Testis (tissue), 3 donors: ENCODE data around the gene LRRTM4. TPM values are rescaled to one million over a fixed set of nuclear protein-coding genes. Genes with fewer than 3 reads are reported as not detected.

Source experiments
- DNase-seq: peaks from one replicate; pipeline ENCODE4 v3.0.0-alpha.2; 2019
- H3K27ac ChIP-seq, 2 donors: fragments of 200-600 bp; sonication (generic); one replicate each; pipeline ENCODE4 v1.5.1; 2019
- H3K27me3 ChIP-seq: fragments of 200-600 bp; sonication (generic); one replicate; pipeline ENCODE4 v1.5.1; 2019
- H3K36me3 ChIP-seq: fragments of 200-600 bp; sonication (generic); one replicate; pipeline ENCODE4 v1.5.1; 2017; ENCODE audit warnings: low read depth; ENCODE audit errors: missing control alignments
- H3K4me1 ChIP-seq: fragments of 200-600 bp; sonication (generic); one replicate; pipeline ENCODE4 v1.5.1; 2019
- H3K4me3 ChIP-seq, 2 donors: fragments of 200-600 bp; sonication (generic); one replicate each; pipeline ENCODE4 v1.5.1; 2017 to 2019
- H3K9me3 ChIP-seq: fragments of 200-600 bp; sonication (generic); one replicate; pipeline ENCODE4 v1.5.1; 2017
- CTCF ChIP-seq, 3 experiments: fragments of 450-650 bp in 2 of 3; fragments of 200-600 bp in 1 of 3; sonication (generic) in 1 of 3; IDR thresholded peaks; one replicate each; pipeline ENCODE4 v1.5.1; 2016 to 2019; ENCODE audit warnings: antibody characterized with exemption in 3 of 3, mild to moderate bottlenecking in 2 of 3, moderate library complexity in 1 of 3
- POLR2A ChIP-seq: fragments of 450-650 bp; IDR thresholded peaks from one replicate; pipeline ENCODE4 v1.6.1; 2017; ENCODE audit warnings: antibody characterized with exemption, mild to moderate bottlenecking, moderate library complexity
- WGBS, 2 donors: methylation state at CpG; one replicate each; pipeline ENCODE4 v1.1.5; 2018; 5-methylcytosine and 5-hydroxymethylcytosine counted together
- intact Hi-C: fragments of 100-400 bp; cut with DNase I; formaldehyde crosslinking; loops from one replicate; pipeline ENCODE4 v1.15.1; 2023; ENCODE audit warnings: low total_unique reads
- polyA plus RNA-seq: library from polyadenylated mRNA; stranded (reverse); fragments of 350-450 nt; fragmentation: Illumina TruSeq; extraction: RNeasy Lipid Tissue Mini Kit (QIAGEN cat#74804); gene quantifications from one replicate; pipeline ENCODE4 v1.2.3, GENCODE V29; 2014; ENCODE audit warnings: low read depth, low replicate concordance; ENCODE audit not compliant: insufficient read depth
- total RNA-seq, 2 donors: library from RNA; depleted of rRNA; stranded (reverse); fragments of >200 nt; gene quantifications; one replicate each; pipeline ENCODE4 v1.2.3, GENCODE V29; 2016

The LRRTM4 gene
- total and polyA plus RNA-seq, 3 donors from 2014 or later, result 0.08 to 0.19 (median 0.13) TPM

GRCh38 chr2:77296791-77297190 lies 225.4 kb downstream of the LRRTM4 start:
- Histone ChIP-seq H3K4me1 (no peaks in the 10 kb centered on the region), H3K36me3 (no peaks in the 10 kb centered on the region), H3K4me3 (no peak overlapping the region), H3K27me3 (no peaks in the 10 kb centered on the region), H3K9me3 (no peaks in the 10 kb centered on the region), H3K27ac (no peak overlapping the region)
- no peak for TF ChIP-seq CTCF (IDR thresholded peaks at IDR 0.05)
- no peak for TF ChIP-seq POLR2A
- WGBS, 2 donors, result 83 to 85% methylated on average over 5 of the region's 5 CpGs
- DNase-seq, result no peak
- intact Hi-C loops, result no loop called here

GRCh38 chr2:77294474-77294873 lies 227.7 kb downstream of the LRRTM4 start:
- 74 to 77% methylated on average over 2 of the region's 2 CpGs for WGBS, 2 donors
- Histone ChIP-seq H3K4me1 (no peaks in the 10 kb centered on the region), H3K27ac (no peak overlapping the region), H3K9me3 (no peaks in the 10 kb centered on the region), H3K27me3 (no peaks in the 10 kb centered on the region), H3K4me3 (no peak overlapping the region), H3K36me3 (no peaks in the 10 kb centered on the region)
- DNase-seq, result no peak
- intact Hi-C loops, result no loop called here
- TF ChIP-seq CTCF (IDR thresholded peaks at IDR 0.05), result no peak
- TF ChIP-seq POLR2A, result no peak

- Histone ChIP-seq H3K27me3 (no peaks in the 10 kb centered on the region), H3K9me3 (no peaks in the 10 kb centered on the region), H3K4me1 (no peaks in the 10 kb centered on the region), H3K4me3 (no peak overlapping the region), H3K27ac (no peak overlapping the region), H3K36me3 (no peaks in the 10 kb centered on the region)
- 67 to 81% methylated on average over 1 of the region's 1 CpG for WGBS, 2 donors
- no peak for TF ChIP-seq POLR2A
- no peak for TF ChIP-seq CTCF (IDR thresholded peaks at IDR 0.05)
- intact Hi-C loops, result no loop called here
- DNase-seq, result no peak
Observed at GRCh38 chr2:77284353-77284752, 237.8 kb downstream of the LRRTM4 start.

GRCh38 chr2:77271262-77271661 lies 250.9 kb downstream of the LRRTM4 start:
- DNase-seq, result no peak
- 90 to 91% methylated on average over 5 of the region's 5 CpGs for WGBS, 2 donors
- no peaks in the 10 kb centered on the region for H3K4me1 ChIP-seq
- H3K4me3 ChIP-seq, result no peak overlapping the region
- TF ChIP-seq CTCF (IDR thresholded peaks at IDR 0.05) (no peak), POLR2A (no peak)
- no peaks in the 10 kb centered on the region for H3K9me3 ChIP-seq
- no peaks in the 10 kb centered on the region for H3K36me3 ChIP-seq
- intact Hi-C loops, result no loop called here
- no peak overlapping the region for H3K27ac ChIP-seq
- H3K27me3 ChIP-seq, result no peaks in the 10 kb centered on the region

GRCh38 chr2:77270433-77270832 lies 251.7 kb downstream of the LRRTM4 start:
- no peaks in the 10 kb centered on the region for H3K4me1 ChIP-seq
- no peaks in the 10 kb centered on the region for H3K9me3 ChIP-seq
- WGBS, 2 donors, result 79 to 90% methylated on average over 3 of the region's 3 CpGs
- no peak overlapping the region for H3K27ac ChIP-seq
- H3K27me3 ChIP-seq, result no peaks in the 10 kb centered on the region
- no peak for TF ChIP-seq POLR2A
- no peak for TF ChIP-seq CTCF (IDR thresholded peaks at IDR 0.05)
- H3K4me3 ChIP-seq, result no peak overlapping the region
- intact Hi-C loops, result no loop called here
- no peaks in the 10 kb centered on the region for H3K36me3 ChIP-seq
- DNase-seq, result no peak
